Panc1 (cell line): ENCODE data around the gene AP1B1.

Experiments
- POLR2AphosphoS5 ChIP-seq: IDR thresholded peaks from 2 replicates; pipeline ENCODE4 v1.6.1; 2012; ENCODE audit warnings: mild to moderate bottlenecking, low read depth, low read length, moderate library complexity
- TF ChIP-seq, protein P1 (sequence below): fragments of 450-650 bp; IDR thresholded peaks from 2 replicates; pipeline ENCODE4 v1.5.1; 2017; ENCODE audit warnings: mild to moderate bottlenecking

DNA sequence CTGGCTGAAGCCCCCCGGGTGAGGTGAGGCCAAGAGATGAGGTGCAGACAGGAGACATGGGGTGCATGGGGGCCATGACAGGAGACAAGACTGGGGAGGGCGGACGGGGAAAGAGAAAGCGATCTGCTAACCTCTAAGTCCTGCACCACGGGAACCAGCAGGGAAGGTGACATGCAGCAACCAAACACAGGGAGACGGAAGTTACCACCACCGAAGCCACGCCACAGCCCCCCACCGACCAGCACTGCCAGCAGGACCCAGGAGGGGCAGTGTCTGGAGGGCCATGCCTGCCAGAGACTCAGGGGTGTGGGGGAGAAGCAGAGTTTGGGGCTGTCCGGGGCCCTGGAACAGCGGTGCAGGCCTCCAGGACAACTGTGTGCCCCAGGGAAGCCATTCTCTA lies 58.8 kb downstream of the AP1B1 start:
- TF ChIP-seq, protein P1, sequence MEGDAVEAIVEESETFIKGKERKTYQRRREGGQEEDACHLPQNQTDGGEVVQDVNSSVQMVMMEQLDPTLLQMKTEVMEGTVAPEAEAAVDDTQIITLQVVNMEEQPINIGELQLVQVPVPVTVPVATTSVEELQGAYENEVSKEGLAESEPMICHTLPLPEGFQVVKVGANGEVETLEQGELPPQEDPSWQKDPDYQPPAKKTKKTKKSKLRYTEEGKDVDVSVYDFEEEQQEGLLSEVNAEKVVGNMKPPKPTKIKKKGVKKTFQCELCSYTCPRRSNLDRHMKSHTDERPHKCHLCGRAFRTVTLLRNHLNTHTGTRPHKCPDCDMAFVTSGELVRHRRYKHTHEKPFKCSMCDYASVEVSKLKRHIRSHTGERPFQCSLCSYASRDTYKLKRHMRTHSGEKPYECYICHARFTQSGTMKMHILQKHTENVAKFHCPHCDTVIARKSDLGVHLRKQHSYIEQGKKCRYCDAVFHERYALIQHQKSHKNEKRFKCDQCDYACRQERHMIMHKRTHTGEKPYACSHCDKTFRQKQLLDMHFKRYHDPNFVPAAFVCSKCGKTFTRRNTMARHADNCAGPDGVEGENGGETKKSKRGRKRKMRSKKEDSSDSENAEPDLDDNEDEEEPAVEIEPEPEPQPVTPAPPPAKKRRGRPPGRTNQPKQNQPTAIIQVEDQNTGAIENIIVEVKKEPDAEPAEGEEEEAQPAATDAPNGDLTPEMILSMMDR = no peak
- no peak for TF ChIP-seq POLR2AphosphoS5
